Heart left ventricle (tissue), 16 donors: ENCODE results near the gene CHID1. TPM values are rescaled to one million over a fixed set of nuclear protein-coding genes. Genes with fewer than 3 reads are reported as not detected.

Experiments used
- ATAC-seq, 4 donors: fragments of 200-7000 bp; cut with Tn5 transposase; one replicate each; pipeline ENCODE4 v1.9.1; 2020 to 2022; ENCODE audit warnings: moderate library complexity in 4 of 4, mild to moderate bottlenecking in 3 of 4, moderate number of reproducible peaks in 1 of 4
- DNase-seq, 5 donors: peaks; one replicate each; pipeline ENCODE4 v3.0.0-alpha.2; 2020
- H3K27ac ChIP-seq, 12 donors: fragments of 200-600 bp; sonication (generic) in 4 of 12; one replicate each; pipeline versions ENCODE4 v1.5.0 to v1.8.0; 2016 to 2022; ENCODE audit warnings: mild to moderate bottlenecking in 2 of 12
- H3K27me3 ChIP-seq, 9 donors: fragments of 200-600 bp; sonication (generic) in 2 of 9; one replicate each; pipeline versions ENCODE4 v1.5.1 to v1.8.0; 2016 to 2022; ENCODE audit warnings: mild to moderate bottlenecking in 3 of 9
- H3K36me3 ChIP-seq, 9 donors: fragments of 200-600 bp; sonication (generic) in 2 of 9; one replicate each; pipeline versions ENCODE4 v1.5.0 to v1.8.0; 2018 to 2022; ENCODE audit warnings: mild to moderate bottlenecking in 2 of 9
- H3K4me1 ChIP-seq, 12 donors: fragments of 200-600 bp; sonication (generic) in 4 of 12; one replicate each; pipeline versions ENCODE4 v1.5.0 to v1.8.0; 2016 to 2022; ENCODE audit warnings: mild to moderate bottlenecking in 3 of 12
- H3K4me3 ChIP-seq, 12 donors: fragments of 200-600 bp; sonication (generic) in 4 of 12; one replicate each; pipeline versions ENCODE4 v1.5.0 to v1.8.0; 2017 to 2022; ENCODE audit warnings: mild to moderate bottlenecking in 9 of 12, moderate library complexity in 4 of 12
- H3K9me3 ChIP-seq, 12 donors: fragments of 200-600 bp; sonication (generic) in 4 of 12; one replicate each; pipeline versions ENCODE4 v1.5.0 to v1.8.0; 2016 to 2022; ENCODE audit warnings: mild to moderate bottlenecking in 1 of 12
- POLR2A ChIP-seq, 2 donors: fragments of 450-650 bp; IDR thresholded peaks; one replicate each; pipeline ENCODE4 v1.6.1; 2017; ENCODE audit warnings: antibody characterized with exemption in 2 of 2, mild to moderate bottlenecking in 2 of 2, moderate library complexity in 2 of 2
- WGBS, 4 donors: extraction: QIAGEN DNeasy Blood & Tissue Kit in 2 of 4; methylation state at CpG; one replicate each; pipeline versions ENCODE4 v1.1.5 to v1.1.7; 2013 to 2018; 5-methylcytosine and 5-hydroxymethylcytosine counted together
- intact Hi-C, 10 donors: fragments of 100-400 bp; cut with DNase I; formaldehyde crosslinking; loops; one replicate each; pipeline versions ENCODE4 v1.11.1 to v1.14.2; 2022
- polyA plus RNA-seq, 2 donors: library from polyadenylated mRNA; stranded (reverse); fragments of 200-250 nt; gene quantifications; one replicate each; pipeline ENCODE4 v1.2.3, GENCODE V29; 2013
- total RNA-seq, 9 donors: library from RNA; depleted of rRNA in 2 of 9; stranded (reverse); fragments of >200 nt in 2 of 9; fragmentation: NEBNext Ultra II Directional in 3 of 9; extraction: Animal tissue kit (Norgen Biotek cat#: 25700) in 3 of 9; gene quantifications; one replicate each; pipeline versions ENCODE4 v1.1.0 to v1.2.4, GENCODE V29; 2016 to 2023
- TF ChIP-seq, protein P1 (sequence below), 12 donors: fragments of 200-600 bp; sonication (generic) in 4 of 12; IDR thresholded peaks; one replicate each; pipeline versions ENCODE4 v1.5.0 to v1.8.0; 2018 to 2022; ENCODE audit warnings: antibody characterized with exemption in 12 of 12, mild to moderate bottlenecking in 5 of 12
- donor health status: ischemic (EF 13 %, LVEDD 7.1; RV severe dilation, severe dysfunction).
- donor health status: healthy with polysubstance abuse.
- donor health status: DM: no; HTN: yes; CAD: no.
- donor health status: DM: no; HTN: no; CAD: no.
- donor health status: ischemic (EF 25% LVEDD 6.9; RV normal size, moderate dysfunction).
- donor health status: ischemic (EF 25% LVEDD 5.7; RV mildly dilated, moderate dysfunction).
- donor health status: healthy.
- donor health status: DM: yes; HTN: yes; CAD: no.
- donor health status: ischemic (EF 35%, LVEDD 5.7; RV mildly dilated, moderate dysfunction).
- donor health status: nonischemic (EF 11% LVEDD 7.7; RV severe dilation, severe dysfunction).
- donor health status: DM: yes; HTN: yes; CAD: no.
- donor health status: PGD.
- donor health status: ischemic (EF 29% LVEDD 5.4; RV normal size, mild dysfunction).
- donor health status: nonischemic (EF 23%, LVEDD 6.1; RV moderate dilation, normal function).

Gene CHID1
- total and polyA plus RNA-seq, 11 donors, result 30.8 to 87.7 (median 55.3) TPM

DNA sequence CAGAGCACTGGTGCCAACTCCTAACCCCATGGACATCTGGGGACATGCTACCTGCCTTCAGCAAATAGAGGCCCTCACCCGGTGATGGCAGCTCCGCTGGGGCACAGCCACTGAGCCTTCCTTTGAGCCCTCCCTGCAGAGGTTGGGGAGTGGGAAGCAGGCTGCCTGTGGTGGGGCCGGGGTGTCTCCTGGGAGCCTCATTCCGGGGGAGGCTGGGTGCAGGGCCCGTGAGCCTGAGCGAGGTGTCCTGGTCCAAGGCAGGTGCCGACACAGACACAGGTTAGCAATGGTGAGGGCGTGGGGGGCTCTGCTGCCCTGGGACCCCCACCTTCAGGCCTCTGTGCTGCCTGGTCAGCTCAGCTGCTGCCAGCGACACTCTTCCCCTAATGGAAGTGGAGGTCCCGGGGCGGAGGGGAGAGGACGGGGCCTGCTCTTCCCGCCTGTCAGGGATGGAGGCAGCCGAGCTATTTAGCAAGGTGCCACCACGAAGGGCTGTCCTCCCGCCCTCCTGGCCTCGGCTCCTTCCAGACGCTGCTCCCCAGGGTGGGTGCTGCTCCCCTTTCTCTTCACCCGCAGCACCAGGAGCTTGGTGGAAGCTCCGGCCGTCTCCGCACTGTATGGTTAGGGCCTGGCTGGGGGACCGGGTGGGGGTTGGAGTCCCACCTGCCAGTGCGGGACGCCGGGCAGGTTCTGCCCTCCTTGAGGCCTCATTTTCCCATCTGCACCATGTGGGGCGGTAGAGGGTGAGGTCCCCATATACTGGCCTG is 56.7 kb downstream of the CHID1 start:
- no peak for ATAC-seq
- Histone ChIP-seq H3K9me3 (no peaks in the 10 kb centered on the region), H3K27me3 (peaks cover 0 to 5% (median 0%) of the 10 kb centered on the region in 9 donors), H3K27ac (no peak overlapping the region), H3K4me1 (peaks cover 0 to 66% (median 14%) of the 10 kb centered on the region in 12 donors), H3K36me3 (peaks cover 0 to 10% (median 0%) of the 10 kb centered on the region in 9 donors), H3K4me3 (no peak overlapping the region)
- no peak for TF ChIP-seq POLR2A (IDR thresholded peaks at IDR 0.05)
- TF ChIP-seq, protein P1, sequence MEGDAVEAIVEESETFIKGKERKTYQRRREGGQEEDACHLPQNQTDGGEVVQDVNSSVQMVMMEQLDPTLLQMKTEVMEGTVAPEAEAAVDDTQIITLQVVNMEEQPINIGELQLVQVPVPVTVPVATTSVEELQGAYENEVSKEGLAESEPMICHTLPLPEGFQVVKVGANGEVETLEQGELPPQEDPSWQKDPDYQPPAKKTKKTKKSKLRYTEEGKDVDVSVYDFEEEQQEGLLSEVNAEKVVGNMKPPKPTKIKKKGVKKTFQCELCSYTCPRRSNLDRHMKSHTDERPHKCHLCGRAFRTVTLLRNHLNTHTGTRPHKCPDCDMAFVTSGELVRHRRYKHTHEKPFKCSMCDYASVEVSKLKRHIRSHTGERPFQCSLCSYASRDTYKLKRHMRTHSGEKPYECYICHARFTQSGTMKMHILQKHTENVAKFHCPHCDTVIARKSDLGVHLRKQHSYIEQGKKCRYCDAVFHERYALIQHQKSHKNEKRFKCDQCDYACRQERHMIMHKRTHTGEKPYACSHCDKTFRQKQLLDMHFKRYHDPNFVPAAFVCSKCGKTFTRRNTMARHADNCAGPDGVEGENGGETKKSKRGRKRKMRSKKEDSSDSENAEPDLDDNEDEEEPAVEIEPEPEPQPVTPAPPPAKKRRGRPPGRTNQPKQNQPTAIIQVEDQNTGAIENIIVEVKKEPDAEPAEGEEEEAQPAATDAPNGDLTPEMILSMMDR (IDR thresholded peaks at IDR 0.05), result no peak
- no peak for DNase-seq
- intact Hi-C loops, result loop anchor here in 1 of 10 donors (10.0 kb wide), 1 partner anchor 51 kb away; no protein-coding TSS in a partner anchor
- 92 to 96% (median 94%) methylated on average over 15 to 27 of the region's 27 CpGs for WGBS, 4 donors

DNA sequence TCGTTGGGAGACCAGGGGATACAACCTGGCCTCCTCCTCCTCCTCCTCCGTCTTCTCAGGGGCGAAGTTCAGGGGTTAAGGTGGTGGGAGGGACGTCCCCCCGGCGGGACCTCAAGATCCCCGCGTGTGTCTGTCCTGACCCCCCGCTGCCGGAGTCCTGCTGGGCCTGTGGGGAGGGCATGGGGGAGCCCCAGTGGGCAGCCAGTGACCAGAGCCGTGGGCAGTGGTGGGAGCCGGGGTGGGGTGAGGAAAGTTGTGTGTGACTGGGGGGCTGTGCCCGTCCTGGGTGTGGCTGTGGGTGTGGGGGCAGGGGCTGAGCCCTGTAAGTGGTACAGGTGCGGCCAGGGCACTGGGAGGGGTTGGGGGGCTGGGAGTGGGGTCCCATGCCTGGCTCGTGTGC is 57.8 kb downstream of the CHID1 start:
- H3K36me3 ChIP-seq, result peaks cover 0 to 10% (median 0%) of the 10 kb centered on the region in 9 donors
- no peak overlapping the region for H3K4me3 ChIP-seq
- no peaks in the 10 kb centered on the region for H3K9me3 ChIP-seq
- intact Hi-C loops, result loop anchor here in 1 of 10 donors (10.0 kb wide), 1 partner anchor 52 kb away; no protein-coding TSS in a partner anchor
- peaks cover 0 to 72% (median 24%) of the 10 kb centered on the region in 12 donors for H3K4me1 ChIP-seq
- DNase-seq (no peak), ATAC-seq (no peak)
- WGBS, 4 donors, result 75 to 87% (median 84%) methylated on average over 11 to 15 of the region's 15 CpGs
- peaks cover 0 to 14% (median 0%) of the 10 kb centered on the region in 9 donors for H3K27me3 ChIP-seq
- no peak overlapping the region for H3K27ac ChIP-seq
- TF ChIP-seq POLR2A (IDR thresholded peaks at IDR 0.05), result no peak
- TF ChIP-seq, protein P1 (IDR thresholded peaks at IDR 0.05), result no peak

- WGBS, 4 donors, result 75 to 81% (median 76%) methylated on average over 11 to 28 of the region's 28 CpGs
- no peak overlapping the region for H3K4me3 ChIP-seq
- peaks cover 0 to 70% (median 23%) of the 10 kb centered on the region in 12 donors for H3K4me1 ChIP-seq
- H3K27ac ChIP-seq, result no peak overlapping the region
- TF ChIP-seq POLR2A (IDR thresholded peaks at IDR 0.05), result no peak
- TF ChIP-seq, protein P1 (IDR thresholded peaks at IDR 0.05), result no peak
- ATAC-seq, result no peak
- H3K27me3 ChIP-seq, result peaks cover 0 to 14% (median 0%) of the 10 kb centered on the region in 9 donors
- peaks cover 0 to 8% (median 0%) of the 10 kb centered on the region in 9 donors for H3K36me3 ChIP-seq
- intact Hi-C loops, result loop anchor here in 1 of 10 donors (10.0 kb wide), 1 partner anchor 54 kb away; no protein-coding TSS in a partner anchor
- DNase-seq, result no peak
- H3K9me3 ChIP-seq, result no peaks in the 10 kb centered on the region
Observed at GRCh38 chr11:850775-851763, 59.5 kb downstream of the CHID1 start.
